ENCODE data around the gene USH1C.

Gene USH1C

GRCh38 chr11:17460406-17460805 lies 83.8 kb downstream of the USH1C start:
- TF ChIP-seq ZFP3 (CRISPR knock-in tag; IDR thresholded peaks at IDR 0.05), result no peak
- TF ChIP-seq ARNTL (CRISPR knock-in tag; IDR thresholded peaks at IDR 0.05; ENCODE audit: borderline replicate concordance, low read depth), result no peak
- no peak for TF ChIP-seq ZC3H10 (CRISPR knock-in tag; IDR thresholded peaks at IDR 0.05)
- TF ChIP-seq TCF4 (CRISPR knock-in tag; IDR thresholded peaks at IDR 0.05; ENCODE audit: borderline replicate concordance), result no peak
- no peak for TF ChIP-seq ZNF70 (CRISPR knock-in tag; IDR thresholded peaks at IDR 0.05)
- TF ChIP-seq PATZ1 (CRISPR knock-in tag; IDR thresholded peaks at IDR 0.05; ENCODE audit: borderline replicate concordance), result no peak
- TF ChIP-seq OSR1 (CRISPR knock-in tag; IDR thresholded peaks at IDR 0.05), result no peak
- TF ChIP-seq ZNF565 (CRISPR knock-in tag; conservative IDR thresholded peaks at IDR 0.05; ENCODE audit: low read depth), result no peak
- TF ChIP-seq PPARA (CRISPR knock-in tag; IDR thresholded peaks at IDR 0.05; ENCODE audit: borderline replicate concordance), result no peak
- TF ChIP-seq ISL1 (CRISPR knock-in tag; IDR thresholded peaks at IDR 0.05), result no peak
- no peak for TF ChIP-seq TSHZ2 (CRISPR knock-in tag; IDR thresholded peaks at IDR 0.05)
- no peak for TF ChIP-seq CSDC2 (CRISPR knock-in tag; IDR thresholded peaks at IDR 0.05)
- TF ChIP-seq TOX (CRISPR knock-in tag; IDR thresholded peaks at IDR 0.05; ENCODE audit: borderline replicate concordance), result no peak
- TF ChIP-seq ZFP30 (CRISPR knock-in tag; IDR thresholded peaks at IDR 0.05), result no peak
- no peak for TF ChIP-seq GLIS3 (CRISPR knock-in tag; IDR thresholded peaks at IDR 0.05)
- TF ChIP-seq POU6F1 (CRISPR knock-in tag; IDR thresholded peaks at IDR 0.05; ENCODE audit: borderline replicate concordance, low read depth), result no peak
- no peak for TF ChIP-seq ESRRG (CRISPR knock-in tag; IDR thresholded peaks at IDR 0.05)
- ATAC-seq, result no peak

- ATAC-seq, result no peak
- no peak for TF ChIP-seq ZNF8 (CRISPR knock-in tag; IDR thresholded peaks at IDR 0.05)
- no peak for TF ChIP-seq ZNF565 (CRISPR knock-in tag; conservative IDR thresholded peaks at IDR 0.05; ENCODE audit: low read depth)
- TF ChIP-seq BACH2 (CRISPR knock-in tag; IDR thresholded peaks at IDR 0.05; ENCODE audit: borderline replicate concordance), result no peak
- TF ChIP-seq OSR1 (CRISPR knock-in tag; IDR thresholded peaks at IDR 0.05), result no peak
- TF ChIP-seq PPARA (CRISPR knock-in tag; IDR thresholded peaks at IDR 0.05; ENCODE audit: borderline replicate concordance), result no peak
- no peak for TF ChIP-seq ZFP30 (CRISPR knock-in tag; IDR thresholded peaks at IDR 0.05)
- no peak for TF ChIP-seq RARB (CRISPR knock-in tag; IDR thresholded peaks at IDR 0.05)
- no peak for TF ChIP-seq ISL1 (CRISPR knock-in tag; IDR thresholded peaks at IDR 0.05)
- no peak for TF ChIP-seq SNAI2 (CRISPR knock-in tag; IDR thresholded peaks at IDR 0.05)
- TF ChIP-seq ARNTL (CRISPR knock-in tag; IDR thresholded peaks at IDR 0.05; ENCODE audit: borderline replicate concordance, low read depth), result no peak
- no peak for TF ChIP-seq TOX (CRISPR knock-in tag; IDR thresholded peaks at IDR 0.05; ENCODE audit: borderline replicate concordance)
- TF ChIP-seq ZFP3 (CRISPR knock-in tag; IDR thresholded peaks at IDR 0.05), result no peak
- no peak for TF ChIP-seq ZNF70 (CRISPR knock-in tag; IDR thresholded peaks at IDR 0.05)
- no peak for TF ChIP-seq CSRNP3 (CRISPR knock-in tag; IDR thresholded peaks at IDR 0.05)
- TF ChIP-seq CREB5 (CRISPR knock-in tag; IDR thresholded peaks at IDR 0.05; ENCODE audit: low read depth), result no peak
- no peak for TF ChIP-seq CSDC2 (CRISPR knock-in tag; IDR thresholded peaks at IDR 0.05)
These were observed 84.8 kb downstream of the USH1C start for GRCh38 chr11:17459236-17459896.

Data from SK-N-SH treated with all-trans-retinoic acid at 6 μM for 48 hours (cell line).